ACC112 (cell line): ENCODE measurements around the gene ALAS1.

Source experiments
- H2AFZ ChIP-seq: fragments of 200-600 bp; sonication (generic); one replicate; pipeline ENCODE4 v1.6.0; 2017; ENCODE audit warnings: antibody characterized with exemption, low read length; ENCODE audit not compliant: unreplicated experiment
- H3K27ac ChIP-seq: fragments of 200-600 bp; sonication (generic); 2 replicates; pipeline ENCODE4 v1.5.1; 2014; ENCODE audit warnings: low read depth, mild to moderate bottlenecking, antibody characterized with exemption, low read length, moderate library complexity
- H3K27me3 ChIP-seq: fragments of 200-600 bp; sonication (generic); 2 replicates; pipeline ENCODE4 v1.6.1; 2014; ENCODE audit warnings: mild to moderate bottlenecking, antibody characterized with exemption, low read length, moderate library complexity, mixed read lengths; ENCODE audit not compliant: insufficient read depth
- H3K36me3 ChIP-seq: fragments of 200-600 bp; sonication (generic); 2 replicates; pipeline ENCODE4 v1.6.1; 2016; ENCODE audit warnings: mild to moderate bottlenecking, antibody characterized with exemption, low read length, moderate library complexity, mixed read lengths; ENCODE audit not compliant: insufficient read depth
- H3K4me1 ChIP-seq: fragments of 200-600 bp; sonication (generic); one replicate; pipeline ENCODE4 v1.6.1; 2016; ENCODE audit warnings: low read length, mixed read lengths; ENCODE audit not compliant: insufficient read depth, unreplicated experiment, control insufficient read depth
- H3K4me3 ChIP-seq: fragments of 200-600 bp; sonication (generic); 2 replicates; pipeline ENCODE4 v1.5.1; 2014; ENCODE audit warnings: mild to moderate bottlenecking, low read depth, low read length
- H3K79me2 ChIP-seq: fragments of 200-600 bp; sonication (generic); one replicate; pipeline ENCODE4 v1.6.0; 2016; ENCODE audit warnings: low read length; ENCODE audit not compliant: control insufficient read depth, unreplicated experiment, insufficient read depth

Gene ALAS1

GRCh38 chr3:52188556-52188955 is 9.4 kb upstream of the ALAS1 start:
- H3K27me3 ChIP-seq, result no peaks in the 10 kb centered on the region
- H3K4me1 ChIP-seq, result peaks cover 28% of the 10 kb centered on the region
- no peak overlapping the region for H3K27ac ChIP-seq
- H3K79me2 ChIP-seq, result no peaks in the 10 kb centered on the region
- H3K4me3 ChIP-seq, result no peak overlapping the region
- H2AFZ ChIP-seq, result no peak overlapping the region
- no peaks in the 10 kb centered on the region for H3K36me3 ChIP-seq

- H3K36me3 ChIP-seq, result no peaks in the 10 kb centered on the region
- peaks cover 29% of the 10 kb centered on the region for H3K4me1 ChIP-seq
- no peak overlapping the region for H2AFZ ChIP-seq
- H3K4me3 ChIP-seq, result no peak overlapping the region
- no peaks in the 10 kb centered on the region for H3K79me2 ChIP-seq
- H3K27ac ChIP-seq, result no peak overlapping the region
- no peaks in the 10 kb centered on the region for H3K27me3 ChIP-seq
Measured at GRCh38 chr3:52190294-52191074, 7.5 kb upstream of the ALAS1 start.

GRCh38 chr3:52191663-52192062 is 6.3 kb upstream of the ALAS1 start:
- Histone ChIP-seq H3K36me3 (no peaks in the 10 kb centered on the region), H3K27ac (no peak overlapping the region), H3K79me2 (no peaks in the 10 kb centered on the region), H2AFZ (no peak overlapping the region), H3K4me1 (peaks cover 38% of the 10 kb centered on the region), H3K4me3 (no peak overlapping the region), H3K27me3 (no peaks in the 10 kb centered on the region)

- Histone ChIP-seq H3K27ac (no peak overlapping the region), H3K4me3 (no peak overlapping the region), H3K4me1 (peaks cover 49% of the 10 kb centered on the region), H3K79me2 (no peaks in the 10 kb centered on the region), H3K27me3 (no peaks in the 10 kb centered on the region), H3K36me3 (no peaks in the 10 kb centered on the region), H2AFZ (no peak overlapping the region)
Measured at GRCh38 chr3:52193065-52193464, 4.9 kb upstream of the ALAS1 start.

GRCh38 chr3:52194485-52195290 is 3.3 kb upstream of the ALAS1 start:
- peaks cover 15% of the 10 kb centered on the region for H3K79me2 ChIP-seq
- no peaks in the 10 kb centered on the region for H3K36me3 ChIP-seq
- H2AFZ ChIP-seq, result no peak overlapping the region
- no peak overlapping the region for H3K4me3 ChIP-seq
- H3K27me3 ChIP-seq, result no peaks in the 10 kb centered on the region
- no peak overlapping the region for H3K27ac ChIP-seq
- peaks cover 59% of the 10 kb centered on the region for H3K4me1 ChIP-seq

- Histone ChIP-seq H3K27me3 (no peaks in the 10 kb centered on the region), H3K36me3 (no peaks in the 10 kb centered on the region), H2AFZ (no peak overlapping the region), H3K79me2 (peaks cover 15% of the 10 kb centered on the region), H3K4me1 (peaks cover 56% of the 10 kb centered on the region), H3K4me3 (no peak overlapping the region), H3K27ac (no peak overlapping the region)
Measured at GRCh38 chr3:52195291-52195597, 2.7 kb upstream of the ALAS1 start.

- H3K27ac ChIP-seq, result peak overlapping the region; percentile 31
- H3K27me3 ChIP-seq, result no peaks in the 10 kb centered on the region
- no peak overlapping the region for H3K4me3 ChIP-seq
- H2AFZ ChIP-seq, result no peak overlapping the region
- peaks cover 15% of the 10 kb centered on the region for H3K79me2 ChIP-seq
- H3K4me1 ChIP-seq, result peaks cover 54% of the 10 kb centered on the region
- H3K36me3 ChIP-seq, result no peaks in the 10 kb centered on the region
Measured at GRCh38 chr3:52195823-52196331, 2.1 kb upstream of the ALAS1 start.

GRCh38 chr3:52196977-52197376 is 983 bp upstream of the ALAS1 start:
- Histone ChIP-seq H3K4me3 (no peak overlapping the region), H3K36me3 (peaks cover 5% of the 10 kb centered on the region; the same call in 1 of the 2 replicates), H3K79me2 (peaks cover 15% of the 10 kb centered on the region), H3K27me3 (no peaks in the 10 kb centered on the region), H3K27ac (no peak overlapping the region), H3K4me1 (peaks cover 57% of the 10 kb centered on the region), H2AFZ (no peak overlapping the region)

- Histone ChIP-seq H3K27me3 (no peaks in the 10 kb centered on the region), H3K4me1 (peaks cover 56% of the 10 kb centered on the region), H3K79me2 (peaks cover 15% of the 10 kb centered on the region), H3K27ac (no peak overlapping the region), H2AFZ (peak overlapping the region; percentile 41), H3K36me3 (peaks cover 9% of the 10 kb centered on the region; the same call in 1 of the 2 replicates), H3K4me3 (peak overlapping the region; percentile 89)
Measured at GRCh38 chr3:52197499-52197841, 490 bp upstream of the ALAS1 start.

GRCh38 chr3:52198643-52199608 is 966 bp downstream of the ALAS1 start:
- peak overlapping the region; percentile 89 for H3K4me3 ChIP-seq
- peaks cover 15% of the 10 kb centered on the region for H3K79me2 ChIP-seq
- H2AFZ ChIP-seq, result peak overlapping the region; percentile 19
- H3K36me3 ChIP-seq, result peaks cover 17% of the 10 kb centered on the region
- no peak overlapping the region for H3K27ac ChIP-seq
- peaks cover 46% of the 10 kb centered on the region for H3K4me1 ChIP-seq
- H3K27me3 ChIP-seq, result no peaks in the 10 kb centered on the region
